Peyer's patch (tissue), 4 donors: ENCODE data around the gene TEAD3. TPM values are rescaled to one million over a fixed set of nuclear protein-coding genes. Genes with fewer than 3 reads are reported as not detected.
A peak's percentile ranks its signal among the peaks of the same experiment; 100 is the strongest.

Source experiments
- DNase-seq, 3 donors: peaks; one replicate each; pipeline ENCODE4 v3.0.0-alpha.2; 2017 to 2019
- H3K27ac ChIP-seq, 4 donors: fragments of 200-600 bp; sonication (generic); one replicate each; pipeline ENCODE4 v1.5.1; 2016 to 2019
- H3K27me3 ChIP-seq, 2 donors: fragments of 200-600 bp; sonication (generic); one replicate each; pipeline ENCODE4 v1.5.1; 2019
- H3K36me3 ChIP-seq, 3 donors: fragments of 200-600 bp; sonication (generic); one replicate each; pipeline ENCODE4 v1.5.1; 2016 to 2019
- H3K4me1 ChIP-seq, 4 donors: fragments of 200-600 bp; sonication (generic); one replicate each; pipeline ENCODE4 v1.5.1; 2016 to 2019
- H3K4me3 ChIP-seq, 4 donors: fragments of 200-600 bp; sonication (generic); 1 replicate in 3 of 4; 2 replicates in 1 of 4; pipeline ENCODE4 v1.5.1; 2016 to 2019; ENCODE audit warnings: mild to moderate bottlenecking in 1 of 4
- H3K9me3 ChIP-seq, 4 donors: fragments of 200-600 bp; sonication (generic); one replicate each; pipeline ENCODE4 v1.5.1; 2016 to 2019; ENCODE audit warnings: mild to moderate bottlenecking in 1 of 4
- POLR2A ChIP-seq, 2 donors: fragments of 450-650 bp; IDR thresholded peaks; one replicate each; pipeline ENCODE4 v1.5.1; 2017; ENCODE audit warnings: antibody characterized with exemption in 2 of 2, mild to moderate bottlenecking in 2 of 2, moderate library complexity in 2 of 2
- total RNA-seq, 4 donors: library from RNA; depleted of rRNA; stranded (reverse); fragments of >200 nt; gene quantifications; one replicate each; pipeline ENCODE4 v1.1.0, GENCODE V29; 2016
- TF ChIP-seq, protein P1 (sequence below), 6 experiments: fragments of 450-650 bp in 4 of 6; fragments of 200-600 bp in 2 of 6; sonication (generic) in 1 of 6; IDR thresholded peaks; one replicate each; pipeline ENCODE4 v1.5.1; 2017 to 2019; ENCODE audit warnings: antibody characterized with exemption in 6 of 6, mild to moderate bottlenecking in 3 of 6, moderate library complexity in 1 of 6

TEAD3 gene
- total RNA-seq, 4 donors from 2014 or later: 10.7 to 32.9 (median 27.4) TPM

DNA sequence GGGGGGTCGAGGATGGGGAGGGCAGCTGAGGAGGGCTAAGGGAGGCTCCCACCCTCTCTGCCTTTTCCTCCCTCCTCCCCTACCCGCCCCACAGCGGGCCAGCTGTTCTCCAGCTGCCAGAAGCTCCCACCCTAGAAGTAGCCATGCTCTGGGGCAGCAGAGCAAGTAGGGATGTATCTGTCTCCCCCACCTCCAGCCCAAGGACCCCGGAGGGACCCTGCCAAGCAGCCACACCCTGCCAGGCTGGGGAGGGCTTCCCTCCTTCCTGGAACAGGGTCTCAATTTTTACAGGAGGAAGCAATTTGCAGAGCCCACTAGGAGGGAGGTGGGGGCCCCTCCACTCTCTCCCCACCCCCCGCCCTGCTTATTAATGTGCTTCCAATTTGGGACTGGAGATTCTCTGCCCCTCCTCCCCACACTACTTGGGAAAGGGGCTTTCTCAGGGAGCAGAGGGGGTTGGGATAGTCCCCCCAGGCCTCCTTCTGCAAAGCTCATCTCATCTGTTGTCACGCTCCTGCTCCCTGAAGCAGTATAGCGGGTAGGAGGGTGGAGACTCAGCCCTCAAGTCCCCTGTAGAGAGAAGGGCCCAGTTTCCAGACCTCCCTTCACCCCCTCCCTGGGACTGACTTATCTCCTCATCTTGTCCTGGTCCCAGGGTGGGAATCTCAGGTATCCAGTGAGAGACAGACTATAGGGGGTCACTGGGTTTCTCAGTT is 4.5 kb downstream of the TEAD3 start:
- DNase-seq: peak in 1 of 3 donors; percentile 46
- Histone ChIP-seq H3K27me3 (no peaks in the 10 kb centered on the region), H3K4me3 (peak overlapping the region in 1 of 4 donors; percentile 5)

DNA sequence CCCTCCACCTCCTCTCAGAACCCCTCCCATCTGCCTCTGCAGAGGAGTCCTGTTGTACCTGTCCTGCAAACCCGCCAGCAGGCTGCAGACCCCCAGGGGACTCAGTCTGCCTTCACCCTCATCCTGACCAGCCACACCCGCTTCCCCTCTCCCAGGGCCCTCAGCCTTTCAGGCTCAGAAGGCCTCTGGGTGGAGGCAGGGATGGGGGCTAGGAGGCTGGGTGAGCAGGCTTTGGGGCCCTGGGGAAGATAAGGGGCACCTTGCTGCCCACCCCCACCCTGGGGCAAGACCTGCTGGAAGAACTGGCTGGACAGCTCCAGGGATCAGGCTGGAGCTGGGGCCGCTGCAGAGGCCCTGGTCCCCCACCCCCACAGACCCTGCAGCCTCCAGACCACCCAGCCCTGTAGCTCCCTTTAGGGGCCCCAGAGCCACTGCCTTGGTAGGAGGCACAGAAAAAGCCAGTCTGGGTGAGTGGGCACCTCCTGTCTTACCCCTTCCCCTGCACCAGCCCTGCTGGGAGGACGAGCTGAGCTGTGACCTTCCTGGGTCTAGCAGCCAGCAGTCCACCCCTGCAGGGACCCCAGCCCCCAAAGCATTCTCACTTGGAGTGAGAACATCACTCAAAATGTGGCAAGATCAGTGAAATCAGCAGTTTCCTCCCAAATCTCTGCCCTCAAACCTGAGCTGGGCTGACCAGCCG is 5.2 kb downstream of the TEAD3 start:
- TF ChIP-seq, protein P1, sequence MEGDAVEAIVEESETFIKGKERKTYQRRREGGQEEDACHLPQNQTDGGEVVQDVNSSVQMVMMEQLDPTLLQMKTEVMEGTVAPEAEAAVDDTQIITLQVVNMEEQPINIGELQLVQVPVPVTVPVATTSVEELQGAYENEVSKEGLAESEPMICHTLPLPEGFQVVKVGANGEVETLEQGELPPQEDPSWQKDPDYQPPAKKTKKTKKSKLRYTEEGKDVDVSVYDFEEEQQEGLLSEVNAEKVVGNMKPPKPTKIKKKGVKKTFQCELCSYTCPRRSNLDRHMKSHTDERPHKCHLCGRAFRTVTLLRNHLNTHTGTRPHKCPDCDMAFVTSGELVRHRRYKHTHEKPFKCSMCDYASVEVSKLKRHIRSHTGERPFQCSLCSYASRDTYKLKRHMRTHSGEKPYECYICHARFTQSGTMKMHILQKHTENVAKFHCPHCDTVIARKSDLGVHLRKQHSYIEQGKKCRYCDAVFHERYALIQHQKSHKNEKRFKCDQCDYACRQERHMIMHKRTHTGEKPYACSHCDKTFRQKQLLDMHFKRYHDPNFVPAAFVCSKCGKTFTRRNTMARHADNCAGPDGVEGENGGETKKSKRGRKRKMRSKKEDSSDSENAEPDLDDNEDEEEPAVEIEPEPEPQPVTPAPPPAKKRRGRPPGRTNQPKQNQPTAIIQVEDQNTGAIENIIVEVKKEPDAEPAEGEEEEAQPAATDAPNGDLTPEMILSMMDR (IDR thresholded peaks at IDR 0.05): no peak
- no peak for TF ChIP-seq POLR2A (IDR thresholded peaks at IDR 0.05)
- Histone ChIP-seq H3K36me3 (no peaks in the 10 kb centered on the region), H3K27ac (peak overlapping the region in 3 of 4 donors; percentile 46 to 84 (median 69)), H3K4me1 (peaks cover under 1 to 68% (median 4%) of the 10 kb centered on the region in 4 donors), H3K9me3 (no peaks in the 10 kb centered on the region), H3K27me3 (no peaks in the 10 kb centered on the region), H3K4me3 (peak overlapping the region in 1 of 4 donors; percentile 5)
- peak in 1 of 3 donors; percentile 44 for DNase-seq

More for the DNA sequence above, 4.5 kb downstream of the TEAD3 start:
- Histone ChIP-seq H3K4me1 (peaks cover 0 to 62% (median 5%) of the 10 kb centered on the region in 4 donors), H3K36me3 (no peaks in the 10 kb centered on the region), H3K9me3 (no peaks in the 10 kb centered on the region), H3K27ac (peak overlapping the region in 3 of 4 donors; percentile 46 to 84 (median 69))
- TF ChIP-seq, protein P1 (IDR thresholded peaks at IDR 0.05): no peak
- TF ChIP-seq POLR2A (IDR thresholded peaks at IDR 0.05): no peak

DNA sequence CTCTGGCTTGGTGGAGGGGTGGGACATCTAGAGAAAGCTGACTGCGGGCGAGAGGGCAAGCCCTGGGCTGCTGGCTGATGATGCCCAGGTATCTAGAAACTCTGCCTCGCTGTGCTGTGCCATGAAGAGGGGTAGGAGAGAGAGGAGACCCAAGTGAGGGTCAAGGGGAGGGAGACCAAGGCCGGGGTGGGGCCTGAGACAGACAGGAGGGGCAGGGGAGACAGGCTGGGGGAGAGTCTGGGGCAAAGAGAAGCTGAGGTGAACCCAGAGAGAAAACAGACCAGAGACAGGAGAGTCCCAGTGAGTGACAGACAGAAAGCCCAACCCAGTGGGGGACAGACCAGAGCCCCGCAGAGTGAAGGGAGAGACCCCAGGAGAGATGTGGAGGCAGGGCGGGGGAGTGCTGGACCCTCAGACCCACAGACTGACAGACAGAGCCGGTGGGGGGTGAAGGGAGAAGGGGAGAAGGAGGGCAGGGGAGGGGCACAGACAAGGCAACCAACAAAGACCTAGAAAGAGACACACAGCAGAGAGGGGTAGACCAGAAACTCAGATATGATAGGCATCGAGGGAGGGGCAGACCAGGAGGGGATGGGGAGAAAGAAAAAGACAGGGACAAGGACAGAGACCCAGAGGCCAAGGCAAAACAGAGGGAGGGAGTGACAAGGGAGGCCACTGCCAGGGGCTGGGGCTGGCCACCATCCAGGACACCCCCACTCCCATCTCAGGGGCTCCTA is 5.9 kb downstream of the TEAD3 start:
- no peaks in the 10 kb centered on the region for H3K9me3 ChIP-seq
- TF ChIP-seq, protein P1 (IDR thresholded peaks at IDR 0.05): no peak
- no peak for TF ChIP-seq POLR2A (IDR thresholded peaks at IDR 0.05)
- peak overlapping the region; percentile 9 to 84 (median 58) for H3K27ac ChIP-seq
- peaks cover 0 to 75% (median 4%) of the 10 kb centered on the region in 4 donors for H3K4me1 ChIP-seq
- no peaks in the 10 kb centered on the region for H3K27me3 ChIP-seq
- DNase-seq: no peak
- H3K4me3 ChIP-seq: peak overlapping the region in 1 of 4 donors; percentile 21
- H3K36me3 ChIP-seq: no peaks in the 10 kb centered on the region

GRCh38 chr6:35489995-35490791 is 6.7 kb downstream of the TEAD3 start:
- no peaks in the 10 kb centered on the region for H3K27me3 ChIP-seq
- H3K27ac ChIP-seq: peak overlapping the region; percentile 46 to 84 (median 62)
- H3K9me3 ChIP-seq: no peaks in the 10 kb centered on the region
- TF ChIP-seq POLR2A (IDR thresholded peaks at IDR 0.05): no peak
- TF ChIP-seq, protein P1 (IDR thresholded peaks at IDR 0.05): no peak
- H3K4me3 ChIP-seq: peak overlapping the region in 1 of 4 donors; percentile 21
- peaks cover 0 to 78% (median 4%) of the 10 kb centered on the region in 4 donors for H3K4me1 ChIP-seq
- peaks cover 0 to under 1% (median 0%) of the 10 kb centered on the region in 3 donors for H3K36me3 ChIP-seq
- peak in 1 of 3 donors; percentile 71 for DNase-seq

DNA sequence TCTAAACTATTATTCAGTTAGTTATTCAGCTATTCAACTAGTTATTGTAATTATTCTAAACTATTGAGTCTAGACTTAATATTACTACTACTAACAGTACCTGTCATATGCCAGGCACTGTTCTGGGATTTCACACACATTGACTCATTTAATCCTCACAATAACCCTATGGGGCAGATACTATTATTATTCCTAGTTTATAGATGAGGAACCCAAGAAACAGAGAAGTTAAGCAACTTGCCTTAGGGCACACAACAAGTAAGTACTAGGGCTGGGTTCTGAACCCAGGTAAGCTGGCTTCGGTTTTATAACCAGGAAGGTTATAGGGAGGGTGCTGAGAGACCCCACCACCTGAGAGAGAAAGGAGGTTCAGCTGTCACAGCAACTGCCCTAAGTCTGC is 7.8 kb downstream of the TEAD3 start:
- TF ChIP-seq, protein P1 (IDR thresholded peaks at IDR 0.05): no peak
- no peak for TF ChIP-seq POLR2A (IDR thresholded peaks at IDR 0.05)
- no peaks in the 10 kb centered on the region for H3K9me3 ChIP-seq
- DNase-seq: no peak
- no peaks in the 10 kb centered on the region for H3K27me3 ChIP-seq
- H3K4me3 ChIP-seq: no peak overlapping the region
- H3K27ac ChIP-seq: peak overlapping the region; percentile 55 to 84 (median 57)
- peaks cover 0 to 71% (median 3%) of the 10 kb centered on the region in 4 donors for H3K4me1 ChIP-seq
- peaks cover 0 to 9% (median 0%) of the 10 kb centered on the region in 3 donors for H3K36me3 ChIP-seq
